Measurements from ENCODE around the gene CNGA2. TPM values are rescaled to one million over a fixed set of nuclear protein-coding genes. Genes with fewer than 3 reads are reported as not detected.

Gene CNGA2
- total and polyA plus RNA-seq, 4 donors: not detected

DNA sequence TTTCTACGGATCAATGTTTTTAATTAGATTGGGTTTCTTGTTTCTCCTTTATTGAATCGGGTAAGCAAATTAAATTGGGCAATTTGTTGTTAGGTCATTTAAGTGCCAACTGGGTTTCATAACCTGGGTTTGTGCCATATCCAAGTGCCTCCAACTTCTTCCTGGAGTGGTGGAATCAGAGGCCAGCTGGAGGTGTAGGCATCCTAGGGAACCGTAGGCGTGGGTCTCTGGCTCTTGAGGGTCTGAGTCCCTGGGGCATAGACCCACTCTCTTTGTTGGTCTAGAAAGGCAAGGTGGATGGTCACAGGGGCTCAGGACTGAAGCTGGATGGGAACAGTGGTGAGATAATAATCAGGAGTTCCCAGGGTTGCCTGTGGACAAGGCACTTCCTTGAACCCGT is 18.3 kb downstream of the CNGA2 start:
- Histone ChIP-seq H3K4me1 (ENCODE audit: control insufficient read depth in 1 of 2, insufficient read depth in 2 of 2, low read length in 2 of 2) (no peaks in the 10 kb centered on the region), H3K27me3 (ENCODE audit: control insufficient read depth in 1 of 2, insufficient read depth in 2 of 2, low read length in 1 of 2) (no peaks in the 10 kb centered on the region), H3K4me3 (ENCODE audit: low read length in 2 of 2) (no peak overlapping the region), H3K27ac (ENCODE audit: low read depth in 1 of 2, low read length in 2 of 2) (no peak overlapping the region), H3K36me3 (ENCODE audit: control insufficient read depth in 1 of 2, insufficient read depth in 2 of 2, low read length in 1 of 2) (no peaks in the 10 kb centered on the region), H3K9me3 (ENCODE audit: control insufficient read depth, low read length) (no peaks in the 10 kb centered on the region)
- WGBS, 2 donors: 46 to 47% methylated on average over 5 of the region's 5 CpGs
- no peak for ATAC-seq (ENCODE audit: low FRiP score)
- intact Hi-C loops (cut with DNase I): loop anchor here (5.0 to 10.0 kb wide), 2 partner anchors 702 to 879 kb away; partner anchors contain the start of gene GABRA3 (in 1 of the 2)
- no peak for DNase-seq

DNA sequence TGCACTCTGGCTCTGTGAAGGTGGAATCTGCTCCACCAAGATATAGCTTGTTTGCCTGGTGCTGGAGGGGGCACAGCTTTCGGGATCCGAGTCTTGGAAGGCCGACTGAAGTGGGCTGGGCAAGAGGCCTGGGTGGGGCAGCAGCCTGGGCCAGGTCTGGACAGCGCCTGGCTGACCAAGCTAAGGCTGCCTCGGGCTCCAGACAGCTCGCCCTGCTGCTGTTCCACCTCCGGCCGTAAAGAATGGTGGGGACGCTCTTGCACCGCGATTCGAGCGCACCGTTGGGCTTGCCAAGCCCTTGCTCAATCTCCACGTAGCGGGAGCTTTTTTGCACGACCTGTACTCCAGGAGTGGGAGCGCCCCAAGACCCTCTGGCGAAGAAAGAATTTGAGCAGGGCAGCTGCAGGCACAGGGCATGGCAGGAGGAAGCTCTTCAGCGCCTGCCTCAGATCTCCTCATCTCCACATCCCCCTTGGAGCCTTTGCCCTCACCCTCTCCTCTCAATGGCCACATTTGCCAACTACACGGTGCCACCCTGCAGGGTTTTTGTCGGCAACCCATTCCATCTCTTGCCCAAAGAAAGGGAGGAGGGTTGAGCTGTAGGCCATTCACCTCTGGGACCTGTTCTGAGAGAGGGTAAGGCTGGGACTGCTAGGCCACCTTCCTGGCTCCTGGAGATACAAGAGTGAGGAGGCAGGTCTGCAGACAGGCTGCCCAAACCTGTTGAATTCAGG is 18.9 kb downstream of the CNGA2 start:
- ATAC-seq (ENCODE audit: low FRiP score) (peak; percentile 82), DNase-seq (peak; percentile 58 to 82)
- Histone ChIP-seq H3K9me3 (ENCODE audit: control insufficient read depth, low read length) (no peaks in the 10 kb centered on the region), H3K4me3 (ENCODE audit: low read length in 2 of 2) (no peak overlapping the region), H3K27ac (ENCODE audit: low read depth in 1 of 2, low read length in 2 of 2) (no peak overlapping the region), H3K4me1 (ENCODE audit: control insufficient read depth in 1 of 2, insufficient read depth in 2 of 2, low read length in 2 of 2) (no peaks in the 10 kb centered on the region), H3K27me3 (ENCODE audit: control insufficient read depth in 1 of 2, insufficient read depth in 2 of 2, low read length in 1 of 2) (no peaks in the 10 kb centered on the region), H3K36me3 (ENCODE audit: control insufficient read depth in 1 of 2, insufficient read depth in 2 of 2, low read length in 1 of 2) (no peaks in the 10 kb centered on the region)
- intact Hi-C loops (cut with DNase I): loop anchor here (5.0 to 10.0 kb wide), 2 partner anchors 701 to 879 kb away; partner anchors contain the start of gene GABRA3 (in 1 of the 2)
- 9 to 16% methylated on average over 21 to 22 of the region's 22 CpGs for WGBS, 2 donors

DNA sequence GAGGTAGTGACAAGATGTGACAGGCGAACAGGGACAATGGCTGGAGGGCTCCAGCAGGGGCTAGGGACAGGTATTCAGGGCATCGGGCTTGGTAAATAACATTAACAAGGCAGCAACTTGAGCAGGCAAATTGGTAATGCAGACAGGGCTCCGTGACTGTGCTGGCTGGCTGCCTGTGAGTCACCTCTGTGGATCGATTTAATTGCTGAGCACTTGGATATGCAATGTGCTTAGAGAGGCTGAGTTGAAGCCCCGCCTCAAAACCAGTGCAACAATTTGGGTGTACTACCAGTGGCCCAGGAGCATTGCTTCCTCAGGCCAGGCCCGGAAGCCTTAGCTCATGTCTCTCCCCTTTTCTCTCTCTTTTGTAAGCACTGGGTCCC is 19.5 kb downstream of the CNGA2 start:
- Histone ChIP-seq H3K27ac (ENCODE audit: low read depth in 1 of 2, low read length in 2 of 2) (no peak overlapping the region), H3K4me3 (ENCODE audit: low read length in 2 of 2) (no peak overlapping the region), H3K9me3 (ENCODE audit: control insufficient read depth, low read length) (no peaks in the 10 kb centered on the region), H3K4me1 (ENCODE audit: control insufficient read depth in 1 of 2, insufficient read depth in 2 of 2, low read length in 2 of 2) (no peaks in the 10 kb centered on the region), H3K36me3 (ENCODE audit: control insufficient read depth in 1 of 2, insufficient read depth in 2 of 2, low read length in 1 of 2) (no peaks in the 10 kb centered on the region), H3K27me3 (ENCODE audit: control insufficient read depth in 1 of 2, insufficient read depth in 2 of 2, low read length in 1 of 2) (no peaks in the 10 kb centered on the region)
- 55 to 70% methylated on average over 6 of the region's 6 CpGs for WGBS, 2 donors
- ATAC-seq (ENCODE audit: low FRiP score) (no peak), DNase-seq (peak in 1 of 2 donors; percentile 50)
- intact Hi-C loops (cut with DNase I): loop anchor here (5.0 to 10.0 kb wide), 2 partner anchors 701 to 878 kb away; partner anchors contain the start of gene GABRA3 (in 1 of the 2)

DNA sequence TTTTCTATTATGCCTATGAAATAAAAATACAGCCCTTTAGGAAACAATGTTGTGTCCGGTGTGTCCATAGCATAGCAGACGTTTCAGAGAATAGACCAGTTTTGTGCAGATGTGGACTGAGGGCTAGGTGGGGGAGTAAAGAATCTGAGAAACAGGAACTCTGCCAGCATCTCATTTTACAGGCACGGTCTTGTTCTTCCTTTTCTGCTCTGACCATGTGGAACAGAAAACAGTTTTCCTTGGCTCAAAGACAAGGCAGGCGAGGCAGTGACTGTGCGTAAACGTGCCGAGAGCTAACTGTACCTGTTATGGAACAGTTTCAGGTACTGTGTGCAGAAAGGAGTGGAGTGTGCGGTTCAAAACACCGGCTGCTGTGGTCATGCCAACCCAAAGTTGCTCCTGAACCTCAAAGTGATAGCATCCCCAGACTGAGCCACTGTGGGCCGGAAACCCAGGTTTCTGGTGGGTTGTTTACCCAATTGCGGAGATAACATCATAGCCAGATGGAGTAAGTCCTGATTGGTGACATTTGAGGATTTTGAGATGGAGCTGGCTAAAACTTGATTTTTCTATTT is 20.2 kb downstream of the CNGA2 start:
- Histone ChIP-seq H3K27ac (ENCODE audit: low read depth in 1 of 2, low read length in 2 of 2) (no peak overlapping the region), H3K4me3 (ENCODE audit: low read length in 2 of 2) (no peak overlapping the region), H3K36me3 (ENCODE audit: control insufficient read depth in 1 of 2, insufficient read depth in 2 of 2, low read length in 1 of 2) (no peaks in the 10 kb centered on the region), H3K4me1 (ENCODE audit: control insufficient read depth in 1 of 2, insufficient read depth in 2 of 2, low read length in 2 of 2) (no peaks in the 10 kb centered on the region), H3K9me3 (ENCODE audit: control insufficient read depth, low read length) (no peaks in the 10 kb centered on the region), H3K27me3 (ENCODE audit: control insufficient read depth in 1 of 2, insufficient read depth in 2 of 2, low read length in 1 of 2) (no peaks in the 10 kb centered on the region)
- DNase-seq: no peak
- no peak for ATAC-seq (ENCODE audit: low FRiP score)
- intact Hi-C loops (cut with DNase I): loop anchor here (5.0 to 10.0 kb wide), 2 partner anchors 700 to 878 kb away; partner anchors contain the start of gene GABRA3 (in 1 of the 2)
- 17 to 42% methylated on average over 11 of the region's 11 CpGs for WGBS, 2 donors

DNA sequence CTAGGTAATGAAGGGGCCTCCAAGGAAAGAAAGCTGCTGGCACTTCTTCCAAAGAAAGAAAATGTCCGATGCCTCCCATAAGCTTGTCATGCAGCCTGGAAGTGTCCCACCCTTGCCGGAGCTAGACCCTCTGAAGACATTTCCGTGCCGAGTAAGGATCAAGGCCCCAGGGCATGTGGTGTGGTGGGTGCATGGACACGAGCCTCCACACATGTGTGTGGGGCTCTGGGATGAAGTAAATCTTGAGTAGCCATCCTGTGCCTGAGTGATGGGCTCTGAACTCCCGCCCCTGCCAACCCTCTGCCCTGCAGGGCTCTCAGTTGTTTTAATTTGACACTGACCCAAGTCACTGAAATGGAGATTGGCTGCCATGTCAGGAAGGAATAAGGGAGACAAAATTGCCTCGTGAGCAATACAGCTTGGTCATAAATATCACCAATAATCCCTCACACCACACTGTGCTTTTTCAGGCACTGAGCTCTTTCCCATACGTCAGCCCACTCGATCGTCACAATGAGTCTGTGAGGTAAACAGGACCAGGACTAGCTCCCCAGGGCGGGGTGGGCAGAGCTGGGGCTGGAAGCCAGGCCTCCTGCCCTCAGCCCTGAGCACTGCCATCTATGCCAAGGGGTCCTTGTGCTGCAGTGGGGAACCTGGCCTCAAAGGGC is 24.6 kb downstream of the CNGA2 start:
- Histone ChIP-seq H3K27ac (ENCODE audit: low read depth in 1 of 2, low read length in 2 of 2) (no peak overlapping the region), H3K4me3 (ENCODE audit: low read length in 2 of 2) (no peak overlapping the region), H3K36me3 (ENCODE audit: control insufficient read depth in 1 of 2, insufficient read depth in 2 of 2, low read length in 1 of 2) (no peaks in the 10 kb centered on the region), H3K27me3 (ENCODE audit: control insufficient read depth in 1 of 2, insufficient read depth in 2 of 2, low read length in 1 of 2) (no peaks in the 10 kb centered on the region), H3K4me1 (ENCODE audit: control insufficient read depth in 1 of 2, insufficient read depth in 2 of 2, low read length in 2 of 2) (no peaks in the 10 kb centered on the region), H3K9me3 (ENCODE audit: control insufficient read depth, low read length) (no peaks in the 10 kb centered on the region)
- DNase-seq (no peak), ATAC-seq (ENCODE audit: low FRiP score) (no peak)
- intact Hi-C loops (cut with DNase I): loop anchor here in 1 of 2 donors (10.0 kb wide), 1 partner anchor 696 kb away; the partner anchor contains the start of gene GABRA3
- WGBS, 2 donors: 79 to 85% methylated on average over 11 of the region's 11 CpGs

DNA sequence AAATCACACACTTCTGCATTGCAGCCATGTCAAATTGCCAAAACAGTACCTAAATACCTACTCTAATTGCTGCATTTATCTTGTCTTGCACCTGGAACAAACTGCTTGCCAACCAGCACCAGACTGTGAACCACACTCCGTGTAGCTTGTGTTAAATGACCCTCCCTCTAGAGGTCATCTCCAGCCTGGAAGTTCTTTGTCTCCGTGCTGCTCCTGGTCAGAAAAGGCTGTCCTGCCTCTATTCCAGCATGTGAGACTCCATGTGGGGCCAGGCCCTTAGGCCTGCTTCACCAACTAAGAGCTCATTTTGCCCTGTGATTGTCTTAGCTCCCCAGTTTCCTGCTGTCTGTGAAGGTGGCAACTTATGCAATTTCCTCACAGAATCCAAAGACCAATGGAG is 28.3 kb downstream of the CNGA2 start:
- DNase-seq (no peak), ATAC-seq (ENCODE audit: low FRiP score) (no peak)
- Histone ChIP-seq H3K4me1 (ENCODE audit: control insufficient read depth in 1 of 2, insufficient read depth in 2 of 2, low read length in 2 of 2) (no peaks in the 10 kb centered on the region), H3K36me3 (ENCODE audit: control insufficient read depth in 1 of 2, insufficient read depth in 2 of 2, low read length in 1 of 2) (no peaks in the 10 kb centered on the region), H3K27me3 (ENCODE audit: control insufficient read depth in 1 of 2, insufficient read depth in 2 of 2, low read length in 1 of 2) (no peaks in the 10 kb centered on the region), H3K4me3 (ENCODE audit: low read length in 2 of 2) (no peak overlapping the region), H3K27ac (ENCODE audit: low read depth in 1 of 2, low read length in 2 of 2) (no peak overlapping the region), H3K9me3 (ENCODE audit: control insufficient read depth, low read length) (no peaks in the 10 kb centered on the region)
- intact Hi-C loops (cut with DNase I): no loop called here
- WGBS, 2 donors: 54 to 76% methylated on average over 2 of the region's 2 CpGs

DNA sequence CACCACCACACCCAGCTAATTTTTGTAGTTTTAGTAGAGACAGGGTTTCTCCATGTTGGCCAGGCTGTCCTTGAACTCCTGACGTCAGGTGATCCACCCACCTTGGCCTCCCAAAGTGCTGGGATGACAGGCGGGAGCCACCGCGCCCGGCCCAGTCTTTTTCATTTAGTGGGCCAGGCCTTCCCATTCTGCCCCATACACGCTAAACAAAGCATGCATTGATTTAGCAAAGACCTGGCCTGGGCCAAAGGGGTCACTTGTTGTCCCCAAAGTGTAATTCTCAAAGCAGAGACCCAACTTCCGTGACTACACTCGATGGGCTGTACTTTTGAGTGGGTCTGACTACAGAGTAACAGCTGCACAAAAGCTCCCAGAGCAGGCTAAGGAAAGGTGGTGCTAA is 29.2 kb downstream of the CNGA2 start:
- no peak for ATAC-seq (ENCODE audit: low FRiP score)
- no peak overlapping the region for H3K4me3 ChIP-seq (ENCODE audit: low read length in 2 of 2)
- H3K36me3 ChIP-seq (ENCODE audit: control insufficient read depth in 1 of 2, insufficient read depth in 2 of 2, low read length in 1 of 2): no peaks in the 10 kb centered on the region
- H3K27me3 ChIP-seq (ENCODE audit: control insufficient read depth in 1 of 2, insufficient read depth in 2 of 2, low read length in 1 of 2): no peaks in the 10 kb centered on the region
- intact Hi-C loops (cut with DNase I): no loop called here
- no peaks in the 10 kb centered on the region for H3K4me1 ChIP-seq (ENCODE audit: control insufficient read depth in 1 of 2, insufficient read depth in 2 of 2, low read length in 2 of 2)
- no peak for DNase-seq
- no peaks in the 10 kb centered on the region for H3K9me3 ChIP-seq (ENCODE audit: control insufficient read depth, low read length)
- WGBS, 2 donors: 85 to 94% methylated on average over 8 of the region's 8 CpGs
- no peak overlapping the region for H3K27ac ChIP-seq (ENCODE audit: low read depth in 1 of 2, low read length in 2 of 2)

DNA sequence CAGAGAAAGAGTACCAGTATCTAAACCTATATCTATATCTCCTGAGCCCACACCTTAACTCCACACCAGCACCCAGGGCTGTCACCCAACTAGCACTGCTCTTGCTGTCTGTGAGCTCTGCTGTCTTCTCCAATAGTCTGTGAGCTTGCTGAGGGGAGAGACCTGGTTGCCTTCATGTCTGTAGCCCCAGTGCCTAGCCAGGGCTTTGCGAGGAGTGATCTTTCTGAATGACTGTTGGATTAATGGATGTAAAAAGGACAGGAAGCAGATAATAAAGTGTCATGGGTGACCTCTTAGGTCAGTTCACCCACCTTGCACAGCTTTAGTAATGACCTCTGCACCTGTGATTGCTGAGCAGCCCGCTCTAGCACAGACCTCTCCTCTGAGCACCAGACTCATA is 30.5 kb downstream of the CNGA2 start:
- no peaks in the 10 kb centered on the region for H3K9me3 ChIP-seq (ENCODE audit: control insufficient read depth, low read length)
- H3K4me3 ChIP-seq (ENCODE audit: low read length in 2 of 2): no peak overlapping the region
- ATAC-seq (ENCODE audit: low FRiP score) (no peak), DNase-seq (no peak)
- no peaks in the 10 kb centered on the region for H3K4me1 ChIP-seq (ENCODE audit: control insufficient read depth in 1 of 2, insufficient read depth in 2 of 2, low read length in 2 of 2)
- intact Hi-C loops (cut with DNase I): no loop called here
- 73 to 91% methylated on average over 2 of the region's 2 CpGs for WGBS, 2 donors
- no peak overlapping the region for H3K27ac ChIP-seq (ENCODE audit: low read depth in 1 of 2, low read length in 2 of 2)
- H3K27me3 ChIP-seq (ENCODE audit: control insufficient read depth in 1 of 2, insufficient read depth in 2 of 2, low read length in 1 of 2): no peaks in the 10 kb centered on the region
- no peaks in the 10 kb centered on the region for H3K36me3 ChIP-seq (ENCODE audit: control insufficient read depth in 1 of 2, insufficient read depth in 2 of 2, low read length in 1 of 2)
